Mesendoderm (in vitro differentiated cells): ENCODE results near the gene DOK6.

ENCODE experiments used
- DNase-seq: peaks from one replicate; pipeline ENCODE4 v3.0.0; 2013
- H2AK5ac ChIP-seq: 2 replicates; pipeline ENCODE4 v1.6.1; 2013; ENCODE audit warnings: low read length, inconsistent platforms
- H2BK120ac ChIP-seq: 2 replicates; pipeline ENCODE4 v1.6.1; 2013; ENCODE audit warnings: low read depth, mild to moderate bottlenecking, low read length, moderate library complexity, mixed read lengths
- H2BK15ac ChIP-seq: replicated peaks from 2 replicates; pipeline ENCODE4 v1.6.1; 2013; ENCODE audit warnings: low read depth, mild to moderate bottlenecking, moderate library complexity
- H2BK5ac ChIP-seq: 2 replicates; pipeline ENCODE4 v1.6.1; 2013; ENCODE audit warnings: low read length, inconsistent platforms
- H3K18ac ChIP-seq: 2 replicates; pipeline ENCODE4 v1.6.1; 2013; ENCODE audit warnings: mild to moderate bottlenecking, low read length, mixed read lengths
- H3K23ac ChIP-seq: one replicate; pipeline ENCODE4 v1.6.1; 2013; ENCODE audit warnings: low read length
- H3K27ac ChIP-seq: 2 replicates; pipeline ENCODE4 v1.5.1; 2013; ENCODE audit warnings: low read depth, mild to moderate bottlenecking, inconsistent platforms, low read length, moderate library complexity
- H3K27me3 ChIP-seq: 2 replicates; pipeline ENCODE4 v1.6.1; 2013; ENCODE audit warnings: low read length, control low read depth, mild to moderate bottlenecking, inconsistent platforms; ENCODE audit not compliant: insufficient read depth, poor library complexity
- H3K36me3 ChIP-seq: 2 replicates; pipeline ENCODE4 v1.6.1; 2013; ENCODE audit warnings: low read length, inconsistent platforms; ENCODE audit not compliant: control insufficient read depth, insufficient read depth
- H3K4ac ChIP-seq: one replicate; pipeline ENCODE4 v1.6.1; 2013; ENCODE audit warnings: low read depth, mild to moderate bottlenecking, low read length, moderate library complexity
- H3K4me1 ChIP-seq: 2 replicates; pipeline ENCODE4 v1.6.1; 2013; ENCODE audit warnings: low read depth, low read length, inconsistent platforms; ENCODE audit not compliant: control insufficient read depth
- H3K4me2 ChIP-seq: 2 replicates; pipeline ENCODE4 v1.6.1; 2013; ENCODE audit warnings: low read length
- H3K4me3 ChIP-seq: 2 replicates; pipeline ENCODE4 v1.5.1; 2013; ENCODE audit warnings: mild to moderate bottlenecking, low read length
- H3K56ac ChIP-seq: one replicate; pipeline ENCODE4 v1.6.1; 2013; ENCODE audit warnings: low read length
- H3K79me1 ChIP-seq: 2 replicates; pipeline ENCODE4 v1.6.1; 2013; ENCODE audit warnings: low read length, inconsistent platforms
- H3K79me2 ChIP-seq: 2 replicates; pipeline ENCODE4 v1.6.1; 2013; ENCODE audit warnings: mild to moderate bottlenecking, low read length; ENCODE audit not compliant: control insufficient read depth, insufficient read depth
- H3K9ac ChIP-seq: 2 replicates; pipeline ENCODE4 v1.6.1; 2013; ENCODE audit warnings: low read length, inconsistent platforms
- H4K5ac ChIP-seq: one replicate; pipeline ENCODE4 v1.6.1; 2013; ENCODE audit warnings: low read length
- H4K8ac ChIP-seq: one replicate; pipeline ENCODE4 v1.6.1; 2013; ENCODE audit warnings: low read depth, mild to moderate bottlenecking, control low read depth, low read length, moderate library complexity
- WGBS: extraction: QIAGEN DNeasy Blood & Tissue Kit; methylation state at CpG from one replicate; pipeline ENCODE4 v1.1.7; 2013; ENCODE audit warnings: low lambda C conversion rate, missing lambda C conversion rate; ENCODE audit not compliant: insufficient coverage; ENCODE audit errors: extremely low coverage; 5-methylcytosine and 5-hydroxymethylcytosine counted together

Gene DOK6

GRCh38 chr18:69612242-69612641, 211.6 kb downstream of the DOK6 start:
- H3K4me3 ChIP-seq: no peak overlapping the region
- H3K9ac ChIP-seq: no peak overlapping the region
- H3K23ac ChIP-seq: no peak overlapping the region
- H3K27ac ChIP-seq: no peak overlapping the region
- no peak overlapping the region for H2BK15ac ChIP-seq
- H4K8ac ChIP-seq: no peak overlapping the region
- no peak overlapping the region for H3K4ac ChIP-seq
- H3K27me3 ChIP-seq: no peaks in the 10 kb centered on the region
- H3K79me2 ChIP-seq: no peaks in the 10 kb centered on the region
- no peak overlapping the region for H2BK120ac ChIP-seq
- H3K18ac ChIP-seq: no peak overlapping the region
- no peaks in the 10 kb centered on the region for H3K4me1 ChIP-seq
- DNase-seq: no peak
- no peak overlapping the region for H2AK5ac ChIP-seq
- no peak overlapping the region for H4K5ac ChIP-seq
- H2BK5ac ChIP-seq: no peak overlapping the region
- WGBS: no CpG with 5 or more reads among the region's 15 CpGs
- H3K56ac ChIP-seq: no peak overlapping the region
- H3K79me1 ChIP-seq: no peaks in the 10 kb centered on the region
- H3K4me2 ChIP-seq: no peak overlapping the region
- no peaks in the 10 kb centered on the region for H3K36me3 ChIP-seq

- Histone ChIP-seq H3K18ac (no peak overlapping the region), H4K8ac (no peak overlapping the region), H3K36me3 (no peaks in the 10 kb centered on the region), H2BK5ac (no peak overlapping the region), H3K9ac (no peak overlapping the region), H3K27ac (no peak overlapping the region), H3K4me2 (no peak overlapping the region), H2BK120ac (no peak overlapping the region), H3K23ac (no peak overlapping the region), H2BK15ac (no peak overlapping the region), H4K5ac (no peak overlapping the region), H3K4ac (no peak overlapping the region), H3K79me2 (no peaks in the 10 kb centered on the region), H2AK5ac (no peak overlapping the region), H3K79me1 (no peaks in the 10 kb centered on the region), H3K4me3 (no peak overlapping the region), H3K27me3 (no peaks in the 10 kb centered on the region), H3K4me1 (no peaks in the 10 kb centered on the region), H3K56ac (no peak overlapping the region)
- no peak for DNase-seq
- WGBS: no CpG with 5 or more reads among the region's 4 CpGs
Observed at GRCh38 chr18:69616114-69616513, 215.4 kb downstream of the DOK6 start.

DNA sequence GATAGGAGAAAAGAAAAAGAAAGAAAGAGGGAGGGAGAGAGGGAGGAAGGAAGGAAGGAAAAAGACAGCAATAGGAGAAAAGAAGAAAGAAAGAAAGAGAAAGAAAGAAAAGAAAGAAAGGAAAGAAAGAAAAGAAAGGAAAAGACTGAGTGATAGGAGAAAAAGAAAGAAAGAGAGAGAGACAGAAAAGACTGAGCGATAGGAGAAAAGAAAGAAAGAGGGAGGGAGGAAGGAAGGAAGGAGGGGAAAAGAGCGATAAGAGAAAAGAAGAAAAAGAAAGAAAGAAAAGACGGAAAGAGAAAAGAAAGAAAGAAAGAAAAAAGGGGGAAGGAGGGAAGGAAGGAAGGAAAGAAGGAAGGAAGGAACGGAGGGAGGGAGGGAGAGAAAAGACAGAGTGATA, 216.7 kb downstream of the DOK6 start:
- H3K4ac ChIP-seq: no peak overlapping the region
- H3K79me2 ChIP-seq: no peaks in the 10 kb centered on the region
- no peak overlapping the region for H3K9ac ChIP-seq
- no peak overlapping the region for H2AK5ac ChIP-seq
- H3K36me3 ChIP-seq: no peaks in the 10 kb centered on the region
- no peak overlapping the region for H3K4me2 ChIP-seq
- H4K5ac ChIP-seq: no peak overlapping the region
- H3K18ac ChIP-seq: no peak overlapping the region
- no peak overlapping the region for H3K56ac ChIP-seq
- DNase-seq: no peak
- H2BK15ac ChIP-seq: no peak overlapping the region
- no peaks in the 10 kb centered on the region for H3K27me3 ChIP-seq
- H3K4me1 ChIP-seq: no peaks in the 10 kb centered on the region
- no peak overlapping the region for H3K23ac ChIP-seq
- WGBS: 100% methylated on average over 3 of the region's 4 CpGs
- no peaks in the 10 kb centered on the region for H3K79me1 ChIP-seq
- no peak overlapping the region for H3K4me3 ChIP-seq
- no peak overlapping the region for H2BK120ac ChIP-seq
- H2BK5ac ChIP-seq: no peak overlapping the region
- no peak overlapping the region for H3K27ac ChIP-seq
- no peak overlapping the region for H4K8ac ChIP-seq

GRCh38 chr18:69617888-69618287, 217.2 kb downstream of the DOK6 start:
- H3K9ac ChIP-seq: no peak overlapping the region
- no peaks in the 10 kb centered on the region for H3K27me3 ChIP-seq
- no peak overlapping the region for H3K27ac ChIP-seq
- H2BK5ac ChIP-seq: no peak overlapping the region
- H3K23ac ChIP-seq: no peak overlapping the region
- no CpG with 5 or more reads among the region's 4 CpGs for WGBS
- no peak overlapping the region for H4K5ac ChIP-seq
- no peak overlapping the region for H3K4me2 ChIP-seq
- DNase-seq: no peak
- H2BK15ac ChIP-seq: no peak overlapping the region
- H3K18ac ChIP-seq: no peak overlapping the region
- H3K79me2 ChIP-seq: no peaks in the 10 kb centered on the region
- H3K79me1 ChIP-seq: no peaks in the 10 kb centered on the region
- H4K8ac ChIP-seq: no peak overlapping the region
- no peaks in the 10 kb centered on the region for H3K36me3 ChIP-seq
- no peak overlapping the region for H2BK120ac ChIP-seq
- H3K4me3 ChIP-seq: no peak overlapping the region
- no peak overlapping the region for H3K56ac ChIP-seq
- H2AK5ac ChIP-seq: no peak overlapping the region
- no peak overlapping the region for H3K4ac ChIP-seq
- no peaks in the 10 kb centered on the region for H3K4me1 ChIP-seq

DNA sequence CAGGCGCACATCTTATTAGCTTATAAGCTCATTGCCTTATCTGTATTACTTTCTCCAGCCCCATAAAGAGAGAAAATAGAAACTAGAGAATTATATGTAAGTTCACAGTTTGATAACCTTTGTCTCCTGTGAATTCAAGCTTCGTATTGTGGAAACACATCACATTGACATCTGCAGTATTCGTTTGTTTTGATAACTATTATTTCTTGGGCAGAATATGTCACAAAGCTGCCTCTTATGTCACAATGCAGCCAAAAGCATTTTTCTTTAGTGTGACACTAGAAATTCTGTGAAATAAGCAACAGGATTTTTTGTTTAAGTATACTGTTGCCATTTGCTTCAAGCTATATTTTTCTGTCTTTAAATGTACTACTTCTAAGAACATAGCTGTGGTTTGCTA, 221.5 kb downstream of the DOK6 start:
- WGBS: no CpG with 5 or more reads among the region's 3 CpGs

GRCh38 chr18:69622961-69623360, 222.3 kb downstream of the DOK6 start:
- H3K36me3 ChIP-seq: no peaks in the 10 kb centered on the region
- H3K79me2 ChIP-seq: no peaks in the 10 kb centered on the region
- no peak overlapping the region for H2BK120ac ChIP-seq
- DNase-seq: no peak
- no peak overlapping the region for H3K4me3 ChIP-seq
- WGBS: no CpG with 5 or more reads among the region's 1 CpG
- H3K4me2 ChIP-seq: no peak overlapping the region
- H3K56ac ChIP-seq: no peak overlapping the region
- no peaks in the 10 kb centered on the region for H3K4me1 ChIP-seq
- no peak overlapping the region for H3K23ac ChIP-seq
- H2BK15ac ChIP-seq: no peak overlapping the region
- no peaks in the 10 kb centered on the region for H3K27me3 ChIP-seq
- H3K9ac ChIP-seq: no peak overlapping the region
- H3K79me1 ChIP-seq: no peaks in the 10 kb centered on the region
- no peak overlapping the region for H3K18ac ChIP-seq
- H4K8ac ChIP-seq: no peak overlapping the region
- no peak overlapping the region for H2AK5ac ChIP-seq
- H2BK5ac ChIP-seq: no peak overlapping the region
- no peak overlapping the region for H3K27ac ChIP-seq
- H4K5ac ChIP-seq: no peak overlapping the region
- no peak overlapping the region for H3K4ac ChIP-seq

More for the DNA sequence above, 221.5 kb downstream of the DOK6 start:
- H3K36me3 ChIP-seq: no peaks in the 10 kb centered on the region
- H4K8ac ChIP-seq: no peak overlapping the region
- no peaks in the 10 kb centered on the region for H3K27me3 ChIP-seq
- no peaks in the 10 kb centered on the region for H3K79me1 ChIP-seq
- no peak overlapping the region for H3K18ac ChIP-seq
- no peak overlapping the region for H2BK5ac ChIP-seq
- no peak overlapping the region for H3K56ac ChIP-seq
- no peak overlapping the region for H3K4me3 ChIP-seq
- H3K79me2 ChIP-seq: no peaks in the 10 kb centered on the region
- no peak overlapping the region for H3K4me2 ChIP-seq
- no peak overlapping the region for H2BK120ac ChIP-seq
- no peak overlapping the region for H4K5ac ChIP-seq
- H3K27ac ChIP-seq: no peak overlapping the region
- H3K23ac ChIP-seq: no peak overlapping the region
- no peak overlapping the region for H3K9ac ChIP-seq
- no peak overlapping the region for H2BK15ac ChIP-seq
- H3K4me1 ChIP-seq: no peaks in the 10 kb centered on the region
- H3K4ac ChIP-seq: no peak overlapping the region
- DNase-seq: no peak
- H2AK5ac ChIP-seq: no peak overlapping the region
